ENCODE data around the gene UNC13A. TPM values are rescaled to one million over a fixed set of nuclear protein-coding genes. Genes with fewer than 3 reads are reported as not detected.

Gene UNC13A
- polyA plus RNA-seq (2012; ENCODE audit: insufficient read depth, insufficient read length) = not detected

- DNase-seq (ENCODE audit: low read depth, low spot score) = peak; percentile 23
- H3K4me3 ChIP-seq (ENCODE audit: low read length) = peak within 1 kb of the TSS; percentile 29
These were observed at the start of gene UNC13A for GRCh38 chr19:17687857-17688784. Gene UNC13A, minus strand, starts transcription at chr19:17688354. Its CDS starts 155 bp downstream, at chr19:17688199.

GRCh38 chr19:17737690-17738153 is 49.6 kb upstream of the UNC13A start:
- no peak overlapping the region for H3K4me3 ChIP-seq (ENCODE audit: low read length)
- DNase-seq (ENCODE audit: low read depth, low spot score) = no peak

- DNase-seq (ENCODE audit: low read depth, low spot score) = no peak
- H3K4me3 ChIP-seq (ENCODE audit: low read length) = no peak overlapping the region
These were observed 47.3 kb upstream of the UNC13A start for GRCh38 chr19:17735410-17735809.

GRCh38 chr19:17734146-17734545 is 46.0 kb upstream of the UNC13A start:
- DNase-seq (ENCODE audit: low read depth, low spot score) = no peak
- no peak overlapping the region for H3K4me3 ChIP-seq (ENCODE audit: low read length)

GRCh38 chr19:17733127-17733526 is 45.0 kb upstream of the UNC13A start:
- H3K4me3 ChIP-seq (ENCODE audit: low read length) = no peak overlapping the region
- DNase-seq (ENCODE audit: low read depth, low spot score) = no peak

GRCh38 chr19:17727843-17728242 is 39.7 kb upstream of the UNC13A start:
- no peak overlapping the region for H3K4me3 ChIP-seq (ENCODE audit: low read length)
- no peak for DNase-seq (ENCODE audit: low read depth, low spot score)

- no peak overlapping the region for H3K4me3 ChIP-seq (ENCODE audit: low read length)
- no peak for DNase-seq (ENCODE audit: low read depth, low spot score)
These were observed 39.0 kb upstream of the UNC13A start for GRCh38 chr19:17726964-17727773.

- DNase-seq (ENCODE audit: low read depth, low spot score) = no peak
- H3K4me3 ChIP-seq (ENCODE audit: low read length) = no peak overlapping the region
These were observed 38.1 kb upstream of the UNC13A start for GRCh38 chr19:17726136-17726741.

- no peak overlapping the region for H3K4me3 ChIP-seq (ENCODE audit: low read length)
- DNase-seq (ENCODE audit: low read depth, low spot score) = no peak
These were observed 37.4 kb upstream of the UNC13A start for GRCh38 chr19:17725422-17726078.

GRCh38 chr19:17724655-17725054 is 36.5 kb upstream of the UNC13A start:
- no peak for DNase-seq (ENCODE audit: low read depth, low spot score)
- no peak overlapping the region for H3K4me3 ChIP-seq (ENCODE audit: low read length)

GRCh38 chr19:17722655-17723240 is 34.6 kb upstream of the UNC13A start:
- no peak overlapping the region for H3K4me3 ChIP-seq (ENCODE audit: low read length)
- DNase-seq (ENCODE audit: low read depth, low spot score) = no peak

GRCh38 chr19:17721821-17722220 is 33.7 kb upstream of the UNC13A start:
- H3K4me3 ChIP-seq (ENCODE audit: low read length) = no peak overlapping the region

GRCh38 chr19:17721111-17721628 is 33.0 kb upstream of the UNC13A start:
- no peak overlapping the region for H3K4me3 ChIP-seq (ENCODE audit: low read length)
- no peak for DNase-seq (ENCODE audit: low read depth, low spot score)

More at GRCh38 chr19:17721821-17722220, 33.7 kb upstream of the UNC13A start:
- DNase-seq (ENCODE audit: low read depth, low spot score) = no peak

GRCh38 chr19:17720440-17720839 is 32.3 kb upstream of the UNC13A start:
- DNase-seq (ENCODE audit: low read depth, low spot score) = no peak
- peak overlapping the region; percentile 79 for H3K4me3 ChIP-seq (ENCODE audit: low read length)

GRCh38 chr19:17719730-17720400 is 31.7 kb upstream of the UNC13A start:
- no peak for DNase-seq (ENCODE audit: low read depth, low spot score)
- peak overlapping the region; percentile 79 for H3K4me3 ChIP-seq (ENCODE audit: low read length)

- DNase-seq (ENCODE audit: low read depth, low spot score) = peak; percentile 49
- H3K4me3 ChIP-seq (ENCODE audit: low read length) = peak within 1 kb of the TSS; percentile 79
These were observed 31.0 kb upstream of the UNC13A start, which contains the start of gene MAP1S for GRCh38 chr19:17718947-17719711. Gene MAP1S, plus strand, starts transcription at chr19:17719480. Its CDS starts 23 bp downstream, at chr19:17719503.

GRCh38 chr19:17718550-17718946 is 30.4 kb upstream of the UNC13A start:
- H3K4me3 ChIP-seq (ENCODE audit: low read length) = peak overlapping the region; percentile 79
- DNase-seq (ENCODE audit: low read depth, low spot score) = no peak

Measured in Jurkat, Clone E6-1 (cell line).